Fibroblast of peridontal ligament (primary cell): ENCODE data around the gene TMEM52.
"Not testable (repeated sequence)": the region's sequence is repeated elsewhere in the genome, so short reads cannot be mapped to it uniquely, and the experiment has no call there.

Source experiments
- DNase-seq: peaks from one replicate; pipeline ENCODE4 v3.0.0-alpha.2; 2010; ENCODE audit errors: extremely low read depth

TMEM52 gene

DNA sequence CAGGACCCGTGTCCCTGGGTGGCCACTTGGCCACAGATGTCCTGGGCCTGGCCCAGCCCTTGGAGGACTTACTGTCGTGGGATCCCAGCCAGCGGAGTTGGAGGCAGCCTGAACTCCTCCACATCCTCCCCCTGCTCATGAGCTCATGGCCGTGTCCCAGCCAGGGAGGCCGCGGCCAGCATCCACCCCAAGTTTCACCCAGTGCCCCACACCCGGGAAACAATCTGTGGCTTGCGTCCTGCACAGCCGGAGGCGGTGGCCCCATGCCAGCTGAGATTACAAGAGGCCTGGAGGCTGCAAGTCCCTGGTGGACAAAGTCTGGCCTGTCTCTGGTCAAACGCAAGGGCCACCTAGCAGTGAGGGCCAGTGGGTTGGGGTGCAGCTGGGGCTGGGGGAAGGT, 27.5 kb upstream of the TMEM52 start:
- DNase-seq, result no peak

DNA sequence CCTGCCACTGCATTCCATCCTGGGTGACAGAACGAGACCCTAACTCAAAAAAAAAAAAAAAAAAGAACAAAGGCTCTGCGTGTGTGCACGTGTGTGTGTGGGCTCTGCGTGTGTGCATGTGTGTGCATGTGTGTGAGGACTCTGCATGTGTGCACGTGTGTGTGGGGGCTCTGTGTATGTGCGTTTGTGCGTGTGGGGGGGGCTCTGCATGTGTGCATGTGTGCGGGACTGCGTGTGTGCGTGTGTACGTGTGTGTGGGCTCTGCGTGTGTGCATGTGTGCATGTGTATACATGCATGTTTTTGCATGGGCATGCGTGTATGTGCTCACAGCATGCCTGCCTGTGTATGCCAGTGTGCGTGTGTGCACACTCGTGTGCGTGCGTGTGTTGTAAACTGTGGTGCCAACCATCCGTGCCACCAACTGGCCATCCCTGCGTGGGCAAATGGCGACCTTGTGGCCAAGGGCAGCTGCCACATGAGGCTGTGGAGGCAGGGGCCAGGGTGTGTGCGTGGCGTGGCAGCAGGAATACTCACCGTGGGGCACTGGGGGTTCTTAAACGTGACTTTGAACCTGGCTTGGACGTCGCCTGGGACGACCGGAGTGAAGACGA, 26.8 kb upstream of the TMEM52 start:
- DNase-seq, result no peak

DNA sequence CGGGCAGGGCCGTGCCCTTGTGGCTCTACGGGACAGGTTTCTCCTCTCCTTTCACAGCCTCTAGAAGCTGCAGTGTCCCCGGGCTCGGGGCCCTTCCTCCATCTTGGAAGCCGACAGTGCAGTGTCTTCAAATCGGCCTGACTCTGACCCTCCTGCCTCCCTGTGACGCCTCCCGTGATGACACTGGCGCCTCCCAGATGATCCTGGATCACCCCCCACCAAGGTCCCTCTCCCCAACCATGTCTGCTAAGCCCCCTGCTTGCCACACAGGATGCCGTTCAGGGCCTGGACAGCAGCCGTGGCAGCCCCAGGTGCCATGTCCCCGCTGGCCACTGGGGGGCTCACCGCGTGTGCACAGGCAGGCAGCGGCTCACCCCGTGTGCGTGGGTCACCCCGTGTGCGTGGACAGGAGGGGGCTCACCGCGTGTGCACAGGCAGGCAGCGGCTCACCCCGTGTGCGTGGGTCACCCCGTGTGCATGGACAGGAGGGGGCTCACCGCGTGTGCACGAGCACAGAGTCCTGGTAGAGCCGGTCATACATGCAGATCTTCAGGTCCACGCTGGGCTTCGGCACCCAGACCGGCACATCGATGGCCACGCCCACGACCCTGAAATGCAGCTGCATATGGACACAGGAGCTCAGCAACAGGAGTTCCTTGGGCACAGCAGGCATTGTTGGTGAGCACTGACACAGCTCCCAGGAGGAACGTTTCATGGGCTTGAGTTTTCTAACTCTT, 24.9 kb upstream of the TMEM52 start:
- DNase-seq, result no peak

DNA sequence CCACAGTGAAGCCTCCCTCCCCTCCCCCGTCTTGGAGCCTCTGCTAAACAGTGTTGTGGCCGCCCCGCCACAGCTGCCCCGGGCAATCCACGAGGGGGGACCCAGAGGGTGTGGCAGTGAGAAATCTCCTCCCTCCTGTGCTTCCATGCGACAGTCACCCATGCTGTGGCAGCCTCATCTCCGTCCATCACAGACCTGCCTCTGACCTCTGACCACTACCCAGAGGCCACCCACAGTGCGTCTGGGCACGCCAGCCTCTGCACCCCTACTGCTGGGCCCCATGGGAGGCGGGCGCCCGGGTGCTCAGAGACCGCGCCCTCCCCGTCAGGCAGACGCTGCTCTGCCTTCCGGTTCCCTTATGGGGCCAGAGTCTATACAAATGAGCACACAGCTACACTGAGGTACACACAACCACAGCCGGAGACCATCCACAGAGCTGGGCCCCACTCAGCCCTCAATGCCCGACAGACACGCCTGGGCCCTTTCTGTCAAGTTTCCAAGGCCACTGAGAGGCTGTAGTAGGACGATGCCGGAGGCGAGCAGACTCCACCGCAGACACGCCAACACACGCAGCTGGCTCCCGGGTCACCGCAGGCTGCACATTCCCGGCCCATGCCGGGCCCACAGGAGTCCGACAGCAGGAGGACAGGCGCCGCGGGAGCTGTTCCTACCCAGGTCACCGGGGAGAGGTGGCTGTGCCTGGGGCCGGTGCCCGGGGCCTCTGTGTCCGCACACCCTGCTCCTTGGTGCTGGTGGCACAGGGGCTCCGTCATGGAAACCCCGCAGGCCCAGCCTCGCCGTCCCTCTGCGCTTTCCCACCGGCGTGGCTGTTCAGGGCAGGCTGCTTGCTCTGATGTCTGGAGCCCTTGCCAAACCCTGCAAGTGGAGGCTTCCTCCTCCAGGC, 23.9 kb upstream of the TMEM52 start:
- DNase-seq, result no peak

DNA sequence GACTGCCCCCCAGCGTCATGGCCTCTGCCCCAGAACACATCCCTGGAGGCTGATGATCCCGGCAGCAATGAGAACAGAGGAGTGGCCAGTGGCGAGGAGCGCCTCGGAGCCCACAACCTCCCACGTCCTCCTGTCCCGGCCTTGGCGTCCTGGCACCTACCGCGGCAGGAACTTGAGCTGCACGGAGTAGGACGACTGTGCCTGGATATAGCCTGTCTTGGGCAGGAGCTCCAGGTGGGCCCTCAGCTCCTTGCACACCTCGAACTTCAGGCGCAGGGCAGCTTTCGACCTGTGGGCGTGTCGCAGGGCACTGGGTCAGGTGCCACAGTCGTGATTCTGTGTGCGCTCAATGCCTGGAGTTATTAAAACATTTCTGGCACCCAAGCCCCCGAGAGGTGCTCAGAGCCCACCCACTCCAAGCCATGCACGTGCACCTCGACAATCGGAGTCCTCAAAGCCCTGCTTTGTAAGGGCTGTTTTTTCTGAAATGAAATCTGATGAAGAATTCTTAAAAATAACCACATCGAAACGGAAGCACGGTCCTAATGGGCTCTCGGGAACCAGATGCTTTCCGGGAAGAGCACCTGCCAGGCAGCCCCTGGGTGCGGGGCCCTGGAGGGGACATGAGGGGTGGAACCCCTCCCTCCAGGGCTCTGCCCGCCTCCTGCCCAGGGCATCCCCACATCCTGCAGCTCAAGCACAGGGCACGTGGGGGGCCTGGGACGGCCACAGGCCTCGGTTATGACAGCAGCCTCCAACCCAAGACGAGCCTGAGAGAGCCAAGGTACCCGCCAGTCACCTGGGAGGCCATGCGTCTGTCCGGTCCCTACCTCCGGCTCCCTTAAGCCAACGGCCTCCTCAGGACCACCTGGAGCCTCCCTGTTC, 23.0 kb upstream of the TMEM52 start:
- no peak for DNase-seq

DNA sequence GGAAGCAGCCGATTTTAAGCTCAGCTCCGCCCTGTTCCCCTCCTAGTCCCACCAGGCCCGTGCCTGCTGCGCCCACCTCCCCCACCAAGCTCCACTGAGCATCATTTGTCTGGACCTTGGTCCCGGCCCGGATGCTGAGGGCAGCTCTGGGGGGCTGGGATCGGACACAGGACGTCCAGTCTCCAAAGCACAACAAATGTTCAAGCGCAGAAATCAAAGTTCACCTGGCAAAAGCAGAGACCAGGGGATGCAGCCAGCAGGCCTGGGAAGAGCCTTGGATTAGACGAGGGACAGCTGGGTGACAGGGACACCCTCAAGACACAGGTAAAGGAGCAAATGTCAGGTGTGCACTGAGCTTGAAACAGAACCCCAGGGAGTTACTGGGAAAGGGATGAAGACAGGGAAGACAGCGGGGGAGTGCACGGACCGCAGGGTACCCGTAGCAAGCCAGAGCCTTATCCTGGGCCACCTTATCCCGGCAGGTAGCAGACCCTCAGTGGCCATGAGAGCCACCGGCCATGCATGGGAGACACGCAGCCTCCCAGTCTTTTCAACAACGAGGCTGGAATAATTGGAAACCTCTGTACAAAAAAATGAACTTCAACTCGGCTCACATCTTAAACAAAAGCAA, 22.2 kb upstream of the TMEM52 start:
- DNase-seq, result no peak

DNA sequence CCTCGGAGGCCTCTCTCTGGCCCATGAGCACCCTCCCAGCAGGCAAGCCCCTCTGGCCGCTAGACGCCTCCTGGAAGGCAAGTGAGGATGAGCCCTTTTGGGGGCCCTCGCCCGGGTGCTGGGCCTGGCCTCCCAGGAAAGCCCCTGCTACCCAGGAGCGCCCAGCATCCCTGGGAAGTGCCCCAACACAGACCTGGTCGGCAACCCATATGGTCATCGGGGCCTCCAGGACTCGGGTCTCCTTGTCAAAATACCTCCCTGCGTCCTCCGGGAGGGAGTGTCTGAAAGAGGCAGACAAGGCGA, 21.0 kb upstream of the TMEM52 start:
- DNase-seq, result no peak

DNA sequence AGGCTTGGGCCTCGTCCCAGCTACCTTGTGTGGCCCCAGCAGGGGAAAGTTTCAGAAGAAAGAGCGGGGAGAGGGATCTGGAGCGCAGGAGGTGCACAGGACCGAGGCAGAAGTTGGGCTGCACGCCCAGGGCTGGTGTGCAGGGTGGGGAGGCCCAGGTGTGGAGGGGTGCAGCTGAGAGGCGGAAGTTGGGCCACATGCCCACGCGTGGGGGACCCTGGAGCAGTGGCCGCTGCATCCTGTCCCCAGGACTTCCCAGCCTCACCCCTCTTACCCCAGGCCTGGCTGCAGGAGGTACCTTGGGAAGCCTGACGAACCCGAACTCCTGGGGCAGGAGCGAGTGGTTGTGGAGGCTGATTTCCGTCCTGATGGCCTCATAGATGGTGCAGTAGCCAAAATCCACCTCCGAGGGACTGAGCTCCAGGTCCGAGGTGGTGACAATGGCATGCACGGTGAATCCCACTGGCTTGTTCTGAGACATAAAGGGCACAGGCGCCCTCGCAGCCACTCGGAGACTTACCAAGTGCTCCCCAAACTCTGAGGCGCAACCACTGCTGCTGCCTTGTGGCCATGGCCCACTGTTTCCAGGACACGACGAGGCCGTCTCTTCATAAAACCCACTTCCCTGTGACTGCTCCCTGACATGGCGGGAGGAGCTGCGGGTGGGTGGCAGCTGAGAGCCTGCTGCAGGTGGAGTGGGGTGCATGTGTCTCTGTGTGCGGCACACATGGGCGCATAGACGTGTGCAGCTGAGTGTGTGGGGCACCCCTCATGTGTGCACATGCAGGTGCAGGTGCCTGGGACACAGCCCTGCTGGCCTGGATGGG, 20.4 kb upstream of the TMEM52 start:
- no peak for DNase-seq

DNA sequence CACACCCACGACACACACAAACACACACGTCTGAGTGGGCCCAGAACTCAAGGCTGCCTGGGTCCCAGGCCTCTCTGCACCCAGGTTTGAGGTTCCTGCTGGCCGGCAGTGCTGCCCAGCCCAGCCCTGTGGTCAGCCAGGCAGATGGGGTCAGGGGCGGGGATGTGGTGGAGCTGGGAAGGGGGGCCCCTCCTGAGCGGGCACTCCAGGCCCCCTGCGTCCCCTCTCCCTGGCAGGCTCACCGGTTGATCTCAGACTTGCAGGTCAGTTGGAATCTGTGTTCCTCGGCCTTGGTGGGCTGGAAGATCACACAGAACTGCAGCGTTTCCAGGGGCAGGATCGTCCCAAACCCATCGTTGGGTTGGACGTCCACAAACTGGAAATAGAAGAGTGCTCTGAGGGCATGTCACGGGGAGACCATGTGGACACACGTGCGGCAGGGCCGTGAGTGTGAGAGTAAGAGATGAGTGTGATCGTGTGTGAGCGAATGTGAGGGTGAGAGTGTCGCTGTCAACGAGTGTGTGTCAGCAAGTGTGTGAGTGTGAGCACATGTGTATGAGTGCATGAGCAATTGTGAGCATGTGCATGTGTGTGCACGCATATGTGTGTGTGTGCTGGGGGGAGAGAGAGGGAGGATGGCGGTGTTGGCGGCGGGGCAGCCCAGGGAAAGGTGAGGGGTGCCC, 19.7 kb upstream of the TMEM52 start:
- no peak for DNase-seq

DNA sequence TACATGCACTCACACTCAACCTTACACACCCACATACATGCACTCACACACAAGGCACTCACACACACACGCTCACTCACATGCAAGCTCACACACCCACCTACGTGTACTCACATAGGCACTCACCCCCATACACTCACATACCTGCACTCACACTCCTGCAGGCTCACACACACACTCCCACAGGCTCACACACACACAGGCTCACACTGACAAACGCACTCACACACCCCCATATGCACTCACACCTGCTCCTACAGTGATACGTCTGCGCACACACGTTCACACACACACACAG, 19.1 kb upstream of the TMEM52 start:
- DNase-seq, result no peak

DNA sequence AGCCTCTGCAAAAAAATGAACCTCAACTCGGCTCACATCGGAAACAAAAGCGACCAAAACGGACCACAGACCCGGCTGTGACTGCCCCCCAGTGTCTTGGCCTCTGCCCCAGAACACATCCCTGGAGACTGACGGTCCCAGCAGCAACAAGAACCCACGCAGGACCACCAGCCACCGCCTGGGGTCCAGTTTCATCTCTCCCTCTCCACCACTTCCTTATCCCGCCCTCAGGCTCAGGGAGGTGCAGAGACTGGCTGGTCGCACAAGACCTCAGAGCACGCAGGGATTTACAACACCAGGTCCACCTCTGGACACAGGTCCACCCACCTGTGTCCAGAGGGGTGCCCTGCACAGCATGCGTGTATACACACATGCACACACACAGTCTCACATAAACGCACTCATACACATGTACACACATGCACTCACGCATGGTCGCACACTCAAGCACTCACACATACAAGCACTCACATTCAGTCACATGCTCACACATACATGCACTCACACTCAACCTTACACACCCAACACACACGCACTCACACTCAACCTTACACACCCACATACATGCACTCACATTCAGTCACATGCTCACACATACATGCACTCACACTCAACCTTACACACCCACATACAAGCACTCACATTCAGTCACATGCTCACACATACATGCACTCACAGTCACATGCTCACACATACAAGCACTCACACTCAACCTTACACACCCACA, 18.6 kb upstream of the TMEM52 start:
- DNase-seq, result no peak

DNA sequence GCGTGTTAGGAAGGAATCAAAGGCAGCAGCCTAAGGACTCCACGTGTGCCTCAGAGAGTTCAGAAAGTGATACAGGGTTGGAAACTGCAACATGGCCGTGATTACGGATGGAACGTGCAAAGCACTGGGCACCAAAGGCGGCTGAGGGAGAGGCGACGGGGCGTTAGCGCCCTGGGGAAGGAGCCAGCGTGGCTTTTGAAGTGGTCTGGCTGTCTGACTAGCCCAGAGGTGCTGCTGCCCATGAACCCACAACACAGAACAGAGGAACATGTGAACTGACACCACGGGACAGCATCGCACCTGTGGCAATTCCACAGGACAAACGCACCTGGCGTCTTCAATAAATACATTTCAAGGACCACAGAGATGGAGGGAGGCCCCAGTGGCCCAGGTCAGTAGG, 18.0 kb upstream of the TMEM52 start:
- DNase-seq, result no peak

DNA sequence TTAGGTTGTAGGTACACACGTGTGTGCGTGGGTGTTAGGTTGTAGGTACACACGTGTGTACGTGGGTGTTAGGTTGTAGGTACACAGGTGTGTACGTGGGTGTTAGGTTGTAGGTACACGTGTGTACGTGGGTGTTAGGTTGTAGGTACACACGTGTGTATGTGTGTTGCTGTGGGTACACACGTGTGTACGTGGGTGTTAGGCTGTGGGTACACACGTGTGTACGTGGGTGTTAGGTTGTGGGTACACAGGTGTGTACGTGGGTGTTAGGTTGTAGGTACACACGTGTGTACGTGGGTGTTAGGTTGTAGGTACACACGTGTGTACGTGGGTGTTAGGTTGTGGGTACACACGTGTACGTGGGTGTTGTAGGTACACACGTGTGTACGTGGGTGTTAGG, 15.8 kb upstream of the TMEM52 start:
- not testable (repeated sequence) for DNase-seq

DNA sequence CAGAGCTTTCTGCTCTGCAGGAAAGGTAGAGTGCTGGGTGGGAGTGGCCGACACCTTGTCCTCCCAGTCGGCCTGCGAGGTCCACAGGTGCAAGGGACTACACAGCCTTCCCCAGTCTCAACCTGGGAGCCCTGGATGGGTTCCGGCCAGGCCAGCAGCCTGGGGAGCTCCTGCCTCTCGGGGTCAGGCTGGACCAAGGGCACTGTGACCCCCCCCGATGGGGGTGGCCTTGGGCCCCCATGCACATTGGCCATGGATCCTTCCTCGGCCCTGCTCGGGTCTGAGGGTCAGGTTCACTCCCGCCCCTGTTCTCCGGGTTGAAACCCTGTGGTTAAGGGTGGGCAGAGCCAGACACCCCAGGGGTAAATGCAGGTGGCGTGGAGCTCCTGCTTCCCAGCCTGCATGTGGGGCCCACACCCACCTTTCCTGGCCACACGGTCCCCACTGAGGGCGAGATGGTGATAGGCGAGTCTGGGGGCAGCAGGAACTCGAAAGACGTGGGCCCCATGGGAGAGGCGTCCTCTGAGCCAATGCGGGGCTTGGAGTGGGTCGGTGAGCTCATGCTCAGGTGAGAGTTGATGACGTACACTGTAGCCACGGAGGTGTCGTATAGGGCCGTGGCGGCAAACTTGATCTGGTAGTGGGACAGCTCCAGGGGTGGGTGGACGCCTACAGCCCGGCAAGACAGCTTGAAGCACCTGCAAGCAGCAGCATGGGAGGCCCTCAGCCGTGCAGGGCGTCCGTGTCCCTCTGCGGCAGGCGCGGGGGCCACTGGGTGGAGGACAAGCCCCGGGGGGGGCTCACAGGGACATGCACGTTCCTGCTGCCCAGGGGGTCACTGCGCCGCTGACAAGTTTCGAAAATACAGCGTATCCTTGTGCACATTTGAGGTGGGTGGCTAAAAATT, 10.8 kb upstream of the TMEM52 start:
- no peak for DNase-seq

DNA sequence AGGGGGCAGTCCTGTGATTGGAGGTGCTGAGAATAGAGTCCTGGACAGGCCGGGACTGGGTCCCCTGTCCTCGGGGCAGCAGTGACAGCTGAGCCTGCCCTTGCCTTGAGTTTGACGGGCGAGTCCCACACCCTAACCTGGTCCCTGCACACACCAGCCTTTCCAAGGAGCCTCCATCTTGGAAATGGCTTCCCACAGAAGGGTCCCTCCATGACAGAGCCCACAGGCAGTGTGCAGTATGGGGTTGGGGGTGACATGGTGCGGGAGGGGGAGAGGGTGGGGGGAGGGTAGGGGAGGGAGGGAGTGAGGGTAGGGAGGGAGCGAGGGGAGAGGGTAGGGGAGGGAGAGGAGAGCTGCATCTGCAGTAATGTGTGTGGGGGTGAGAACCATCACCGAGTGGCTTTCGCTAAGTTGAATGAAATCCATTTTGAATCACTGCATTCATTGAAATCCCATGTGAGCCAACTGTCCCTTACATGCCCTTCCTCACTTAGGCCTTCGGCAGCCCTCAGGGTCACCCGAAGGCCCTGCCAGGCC, 10.1 kb upstream of the TMEM52 start:
- DNase-seq, result no peak

DNA sequence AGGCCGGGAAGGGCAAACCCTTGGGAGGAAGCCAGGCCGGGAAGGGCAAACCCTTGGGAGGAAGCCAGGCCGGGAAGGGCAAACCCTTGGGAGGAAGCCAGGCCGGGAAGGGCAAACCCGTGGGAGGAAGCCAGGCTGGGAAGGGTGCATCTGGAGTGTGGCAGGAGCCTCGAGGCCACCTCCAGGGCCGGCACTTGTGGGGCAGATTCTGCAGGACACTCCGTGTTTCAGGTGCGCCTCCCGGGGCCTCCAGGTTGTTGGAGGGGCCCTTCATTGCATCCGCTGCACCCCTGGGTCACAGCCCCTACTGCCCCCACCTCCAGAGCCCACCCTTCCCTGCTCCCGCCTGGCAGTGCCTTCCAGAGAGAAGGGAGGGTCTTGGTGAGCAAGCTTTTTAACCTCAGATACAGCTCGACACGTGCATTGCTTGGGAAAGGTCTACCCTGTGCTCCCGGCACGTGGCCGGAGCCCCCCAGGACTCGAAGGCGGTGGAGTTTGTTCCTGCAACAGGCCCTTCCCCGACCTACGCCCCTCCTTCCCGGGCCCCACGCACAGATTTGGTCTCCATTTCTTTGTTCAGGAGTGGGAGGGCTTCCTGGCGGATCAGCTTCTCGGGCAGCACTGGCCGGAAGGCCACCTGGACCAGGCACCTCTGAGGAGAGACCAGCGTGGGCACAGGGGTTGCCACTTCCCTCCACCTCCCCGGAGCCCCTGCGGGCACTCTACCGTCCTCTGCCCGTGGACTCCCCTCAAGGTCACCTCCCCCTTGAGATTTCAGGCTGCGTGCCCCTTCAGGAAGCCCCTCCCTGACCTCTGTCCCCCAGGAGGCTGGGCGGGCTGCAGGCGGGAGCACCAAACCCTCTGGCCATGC, 9.4 kb upstream of the TMEM52 start:
- DNase-seq, result no peak

DNA sequence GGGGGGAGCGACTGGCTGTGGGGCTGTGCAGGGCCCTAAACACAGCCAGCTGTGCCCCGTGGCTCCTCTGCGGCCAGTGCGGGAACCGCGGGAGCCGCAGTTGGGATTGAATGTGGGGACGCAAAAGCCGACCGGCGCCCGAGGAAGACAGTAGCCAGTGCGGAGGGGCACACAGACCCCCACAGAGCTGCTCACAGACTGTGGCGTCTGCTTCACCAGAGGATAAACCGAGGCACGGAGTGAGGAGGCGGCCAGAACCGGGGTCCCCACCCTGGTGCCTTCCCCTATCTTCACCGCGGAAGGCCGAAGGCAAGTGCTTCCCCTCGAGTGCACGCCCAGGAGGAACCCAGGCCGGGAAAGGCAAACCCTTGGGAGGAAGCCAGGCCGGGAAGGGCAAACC, 8.7 kb upstream of the TMEM52 start:
- DNase-seq, result no peak
